Measurements from ENCODE around the gene TTYH2.
"Not testable (repeated sequence)": the region's sequence is repeated elsewhere in the genome, so short reads cannot be mapped to it uniquely, and the experiment has no call there.

The TTYH2 gene

DNA sequence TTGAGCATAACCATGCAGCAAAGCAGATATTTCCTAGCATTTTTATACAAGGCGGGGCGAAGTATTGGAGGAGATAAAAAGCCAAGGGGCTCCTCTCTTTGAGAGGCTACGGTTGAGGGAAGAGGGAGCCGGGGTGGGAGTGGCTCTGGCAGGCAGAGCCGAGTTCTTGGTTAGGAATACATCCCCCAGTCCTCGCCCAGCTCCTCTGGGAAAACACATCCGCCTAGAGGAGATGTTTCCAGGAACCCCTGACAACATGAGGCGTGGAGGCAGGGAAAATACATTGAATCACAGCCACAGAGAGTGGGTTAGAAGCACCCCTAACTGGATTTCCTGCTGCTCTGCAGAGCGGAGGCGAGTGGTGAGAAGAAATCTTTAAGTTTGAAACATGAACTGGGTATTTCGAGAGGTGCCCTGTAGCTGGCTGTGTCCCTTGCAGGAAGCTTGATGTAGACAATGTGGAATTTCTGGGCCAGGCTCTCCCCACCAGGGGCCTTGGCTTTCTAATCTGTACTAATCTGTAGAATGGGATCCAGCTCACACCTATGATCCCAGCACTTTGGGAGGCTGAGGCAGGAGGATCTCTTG is 27.3 kb downstream of the TTYH2 start:
- DNase-seq, result no peak

DNA sequence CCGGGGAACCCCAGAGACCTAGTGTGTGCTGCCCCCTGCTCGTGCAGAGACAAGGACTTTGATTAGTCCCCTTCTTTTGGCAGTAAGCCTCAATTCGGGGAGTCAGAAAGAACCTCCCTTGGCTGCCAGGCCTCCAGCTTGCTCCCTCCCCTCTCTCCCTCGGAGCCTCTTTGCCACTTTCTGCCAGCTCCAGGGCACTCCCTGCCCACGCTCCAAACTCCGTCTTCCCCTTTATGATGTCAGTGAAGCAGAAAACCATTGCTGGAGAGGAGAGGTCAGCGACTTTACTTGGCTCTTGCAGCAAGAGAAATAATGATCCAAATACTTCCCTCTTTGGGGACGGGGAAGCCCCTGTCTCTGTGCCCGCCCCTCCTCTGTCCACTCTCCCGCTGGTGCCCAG is 28.1 kb downstream of the TTYH2 start:
- no peak for DNase-seq

DNA sequence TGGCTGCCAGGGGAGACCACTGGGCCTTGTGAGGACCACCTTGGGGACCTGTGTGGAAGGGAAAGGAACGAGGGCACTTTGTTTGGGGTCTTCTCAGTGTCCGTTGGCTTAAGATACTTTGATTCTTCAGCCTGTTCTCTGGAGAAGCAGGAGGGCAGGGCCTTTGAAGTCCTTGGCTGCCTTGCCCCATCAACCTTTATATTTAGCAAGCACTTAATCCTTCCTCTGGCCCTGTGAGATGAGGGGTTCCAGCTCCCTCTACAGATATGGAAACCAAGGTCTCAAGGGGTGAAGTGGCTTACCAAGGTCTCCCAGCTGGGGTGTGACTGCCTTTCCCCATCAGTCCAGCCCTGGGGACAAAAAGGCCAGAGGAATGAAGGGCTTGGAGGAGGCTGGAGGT is 28.5 kb downstream of the TTYH2 start:
- no peak for DNase-seq

DNA sequence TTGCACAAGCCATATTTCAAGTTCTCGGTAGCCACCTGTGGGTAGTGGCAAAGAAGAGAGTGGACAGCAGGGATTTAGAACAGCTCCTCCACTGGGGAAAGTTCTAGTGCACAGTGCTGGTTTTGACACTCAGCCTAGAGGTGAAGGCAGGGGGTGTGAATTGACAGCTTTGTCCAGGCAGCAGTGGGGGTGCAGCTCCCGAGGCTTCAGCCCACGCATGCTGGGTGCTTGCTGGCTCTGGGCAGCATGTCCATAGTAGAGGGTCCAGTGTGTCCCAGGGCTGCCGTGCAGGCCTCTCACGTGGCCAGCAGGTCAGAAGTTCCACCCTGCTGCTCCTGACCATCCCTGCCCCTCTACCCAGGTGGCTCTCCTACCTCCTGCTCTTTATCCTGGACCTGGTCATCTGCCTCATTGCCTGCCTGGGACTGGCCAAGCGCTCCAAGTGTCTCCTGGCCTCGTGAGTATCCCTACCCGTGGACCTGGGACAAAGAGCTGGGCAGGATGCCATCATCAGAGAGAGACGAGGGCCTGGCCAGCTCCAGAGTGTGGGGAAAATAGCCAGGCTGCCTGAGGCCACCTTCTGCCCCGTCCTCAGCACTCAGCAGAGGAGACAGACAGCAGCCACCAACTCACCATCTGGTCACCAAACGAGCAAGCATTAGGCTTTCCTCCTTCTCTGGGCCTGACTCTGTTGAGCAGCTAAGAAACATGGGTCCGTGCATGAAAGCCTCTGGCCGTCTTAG is 29.8 kb downstream of the TTYH2 start:
- DNase-seq, result no peak

DNA sequence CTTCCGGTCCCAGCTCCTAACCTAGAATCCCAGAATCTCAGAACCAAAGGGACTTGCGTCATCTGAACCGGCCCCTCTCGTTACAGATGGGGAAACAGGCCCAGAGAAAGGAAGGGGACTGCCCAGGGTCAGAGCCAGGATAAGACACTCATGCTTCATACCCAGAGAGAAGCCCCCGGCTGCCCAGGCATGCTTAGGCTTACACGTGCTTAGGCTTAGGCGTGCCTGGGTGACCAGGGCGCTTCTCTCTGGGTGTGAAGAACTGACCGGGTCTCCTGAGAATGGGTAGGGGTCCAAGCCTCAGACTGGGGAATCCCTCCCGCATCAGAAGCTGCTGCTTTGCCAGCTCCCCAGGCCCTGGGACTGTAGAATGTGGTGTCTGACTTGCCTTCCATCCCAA is 30.8 kb downstream of the TTYH2 start:
- no peak for DNase-seq

DNA sequence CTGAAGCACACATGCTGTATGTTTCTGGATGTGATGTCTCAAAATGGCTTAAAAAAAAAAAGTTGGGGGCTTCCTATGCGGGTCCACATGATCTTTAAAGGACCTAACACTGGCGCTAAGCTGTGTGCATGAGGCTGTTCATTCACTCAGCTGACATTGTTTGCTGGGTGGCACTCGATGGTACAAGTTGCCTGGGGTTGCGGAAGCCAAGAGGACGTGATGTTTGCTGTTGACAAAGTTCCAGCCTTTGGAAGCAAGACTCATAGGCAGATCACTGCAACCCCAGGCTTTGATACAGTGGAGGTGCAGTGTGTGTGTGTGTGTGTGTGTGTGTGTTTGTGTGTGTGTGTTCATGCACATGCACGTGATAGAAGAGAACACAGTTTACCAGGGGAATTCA is 31.2 kb downstream of the TTYH2 start:
- DNase-seq, result no peak

DNA sequence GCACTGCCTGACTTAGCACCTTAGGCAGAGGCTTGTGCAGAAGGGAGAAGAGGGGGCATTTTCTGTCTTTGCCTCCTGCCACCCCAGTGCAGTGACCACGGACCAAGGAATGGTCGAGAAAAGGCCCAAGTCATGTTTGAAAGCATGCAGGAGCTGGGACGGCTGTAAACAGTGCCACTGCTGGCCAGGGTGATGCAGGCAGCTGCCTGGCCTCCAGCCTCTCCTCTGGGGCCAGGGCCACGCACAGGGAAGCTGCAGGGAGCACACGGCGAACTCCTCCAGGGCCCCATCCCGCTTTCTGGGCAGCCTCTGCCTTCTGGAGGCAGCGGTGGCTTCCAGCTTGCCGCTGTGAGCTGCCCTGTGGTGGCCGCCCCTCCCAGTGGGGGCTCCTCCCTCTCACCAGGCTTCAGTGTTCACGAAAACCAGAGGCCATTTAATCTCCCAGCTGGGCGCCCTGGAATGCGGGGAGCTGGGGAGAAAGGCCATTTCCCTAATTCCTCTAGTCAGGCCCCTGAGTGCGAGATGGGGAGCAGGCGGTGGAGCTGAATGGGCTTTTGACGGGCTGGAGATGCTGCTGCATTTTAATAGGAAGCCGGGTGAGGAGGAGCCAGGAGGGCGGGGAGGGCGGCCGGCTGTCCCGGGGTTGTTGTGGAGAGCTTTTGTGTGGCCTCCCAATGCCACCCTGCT is 31.9 kb downstream of the TTYH2 start:
- DNase-seq, result no peak

DNA sequence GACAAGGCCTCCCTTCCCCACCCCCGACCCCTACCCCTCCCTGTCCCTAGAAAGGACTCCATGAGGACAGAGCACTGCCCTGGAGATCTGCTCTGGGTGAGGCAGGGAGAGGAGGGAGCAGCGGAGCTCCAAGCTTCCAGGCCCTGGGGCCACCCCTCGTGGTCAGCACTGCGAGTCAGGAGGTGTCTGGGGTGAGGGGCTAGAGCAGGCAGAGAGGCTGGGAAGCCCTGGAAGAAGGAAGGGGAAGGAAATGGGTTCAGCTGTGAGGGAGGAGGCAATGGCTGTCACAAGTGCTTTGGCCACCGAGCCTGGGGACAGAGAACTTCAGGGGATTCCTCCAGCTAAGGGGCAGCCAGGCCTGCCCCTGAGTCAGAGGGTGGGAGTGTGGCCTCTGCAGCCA is 32.5 kb downstream of the TTYH2 start:
- no peak for DNase-seq

DNA sequence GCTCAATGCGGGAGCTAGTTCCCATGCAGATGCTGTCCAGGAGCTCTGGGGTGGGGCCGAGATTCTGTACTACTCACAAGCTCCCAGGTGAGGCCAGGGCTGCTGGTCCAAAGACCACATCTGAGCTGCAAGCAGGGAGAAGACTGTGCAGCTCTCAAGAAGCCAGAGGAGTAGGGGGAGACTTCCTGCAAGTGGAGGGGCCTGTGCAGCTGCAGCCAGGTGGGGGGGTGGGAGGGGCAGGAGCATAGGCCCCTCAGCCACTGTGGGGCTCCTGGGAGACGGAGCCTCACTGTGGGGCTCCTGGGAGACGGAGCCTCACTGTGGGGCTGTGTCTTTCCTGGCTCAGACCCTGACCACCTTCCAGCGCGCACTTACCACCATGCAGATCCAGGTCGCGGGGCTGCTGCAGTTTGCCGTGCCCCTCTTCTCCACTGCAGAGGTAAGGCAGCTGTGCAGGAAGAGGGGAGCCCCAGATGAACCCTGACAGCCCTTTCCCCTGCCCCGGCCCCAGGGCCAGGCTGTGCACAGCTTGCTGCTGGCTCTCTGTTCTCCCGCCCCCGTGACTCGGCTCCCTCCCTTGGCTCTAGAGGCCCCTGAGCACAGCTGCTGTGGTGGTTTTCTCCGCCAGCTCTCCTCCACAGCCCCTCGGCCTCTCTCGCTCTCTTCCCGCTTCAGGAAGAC is 36.4 kb downstream of the TTYH2 start:
- DNase-seq, result no peak

DNA sequence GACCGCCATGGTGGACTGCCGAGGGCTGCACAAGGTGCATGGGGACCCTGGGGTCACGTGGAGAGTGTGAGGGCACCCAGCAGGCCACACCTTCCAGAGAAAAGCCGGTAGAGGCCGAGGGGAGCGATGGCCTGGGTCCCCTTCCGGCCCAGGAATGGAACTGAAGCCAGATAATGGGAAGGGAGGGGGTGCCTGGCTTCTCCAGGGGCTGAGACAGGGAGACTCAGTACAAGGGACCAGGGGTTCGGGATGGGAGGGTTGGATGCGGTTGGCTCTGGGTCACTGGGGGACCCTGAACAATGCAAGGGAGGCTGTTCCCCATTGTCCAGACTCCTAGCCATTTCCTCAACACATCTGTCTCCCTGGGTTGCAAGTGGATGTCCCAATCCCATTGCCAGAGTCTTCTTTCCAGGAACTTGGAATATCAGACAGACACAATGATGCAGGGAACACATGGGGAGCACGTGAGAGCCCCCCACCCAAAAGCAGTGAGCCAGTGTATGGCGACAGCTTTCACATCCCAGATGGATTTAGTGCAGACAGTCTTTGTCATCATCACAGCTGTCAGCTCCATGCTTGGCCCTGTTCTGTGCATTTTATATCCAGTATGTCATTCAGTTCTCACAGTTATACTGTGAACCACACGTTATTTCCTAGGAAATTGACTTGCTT is 37.1 kb downstream of the TTYH2 start:
- no peak for DNase-seq

DNA sequence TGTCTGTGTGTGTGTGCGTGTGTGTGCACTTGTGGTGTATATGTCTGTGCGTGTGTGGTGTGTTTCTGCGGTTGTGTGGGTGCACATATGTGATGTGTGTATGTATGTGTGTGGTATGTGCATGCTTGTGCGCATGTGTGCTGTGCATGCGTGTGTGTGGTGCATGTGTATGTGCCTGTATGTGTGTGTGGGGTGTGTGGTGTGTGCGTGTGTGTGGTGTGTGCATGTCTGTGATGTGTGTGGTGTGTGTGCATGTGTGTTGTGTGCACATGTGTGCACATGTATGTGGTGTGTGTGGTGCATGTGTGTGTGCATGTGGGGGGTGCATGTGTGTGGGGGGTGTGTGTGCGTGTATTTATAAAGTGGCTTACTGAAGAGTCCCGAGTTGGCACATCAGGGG is 37.7 kb downstream of the TTYH2 start:
- no peak for DNase-seq

DNA sequence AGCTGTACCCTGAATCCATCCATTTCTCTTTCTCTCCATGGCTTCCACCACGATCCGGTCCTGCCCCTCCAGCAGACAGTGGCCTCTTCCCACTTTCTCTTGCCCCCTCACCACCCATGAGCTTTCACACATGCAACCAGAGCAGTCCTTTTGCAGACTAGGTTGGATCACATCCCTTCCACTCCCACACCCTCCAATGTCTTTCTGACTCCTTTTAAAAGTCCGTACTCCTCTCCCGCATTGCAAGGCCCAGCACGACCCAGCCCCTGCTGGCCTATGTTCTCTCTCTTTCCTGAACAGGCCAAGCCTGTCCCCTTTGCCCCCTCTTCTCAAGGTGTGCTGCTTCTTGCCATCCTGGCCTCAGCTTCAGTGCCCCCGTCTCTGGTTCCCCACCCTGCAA is 38.2 kb downstream of the TTYH2 start:
- DNase-seq, result no peak

DNA sequence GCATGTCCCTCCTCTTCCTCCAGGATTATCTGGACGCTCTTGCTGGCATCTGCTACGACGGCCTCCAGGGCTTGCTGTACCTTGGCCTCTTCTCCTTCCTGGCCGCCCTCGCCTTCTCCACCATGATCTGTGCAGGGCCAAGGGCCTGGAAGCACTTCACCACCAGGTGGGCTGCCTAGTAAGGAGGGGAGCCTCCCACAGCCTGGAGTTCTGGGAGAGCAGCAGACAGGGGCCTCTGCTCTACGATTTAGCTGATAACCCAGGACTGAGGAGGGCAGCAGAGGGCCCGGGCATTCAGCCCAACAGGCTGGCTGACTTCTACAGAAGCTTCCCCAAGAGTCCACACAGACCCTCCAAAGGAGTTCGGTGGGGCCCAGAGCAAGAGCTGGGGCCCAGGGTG is 38.8 kb downstream of the TTYH2 start:
- no peak for DNase-seq

DNA sequence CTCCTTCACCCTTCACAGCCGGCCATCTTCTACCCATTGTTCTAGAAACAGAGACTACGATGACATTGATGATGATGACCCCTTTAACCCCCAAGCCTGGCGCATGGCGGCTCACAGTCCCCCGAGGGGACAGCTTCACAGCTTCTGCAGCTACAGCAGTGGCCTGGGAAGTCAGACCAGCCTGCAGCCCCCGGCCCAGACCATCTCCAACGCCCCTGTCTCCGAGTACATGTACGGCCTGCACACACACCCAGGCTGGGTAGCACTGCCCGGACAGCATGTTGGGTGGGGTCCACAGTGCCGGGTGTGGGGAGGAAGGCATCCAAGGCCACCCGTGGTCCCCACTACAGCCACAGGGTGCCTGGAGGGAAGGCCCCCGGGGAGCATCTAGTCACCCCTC is 39.7 kb downstream of the TTYH2 start:
- no peak for DNase-seq

DNA sequence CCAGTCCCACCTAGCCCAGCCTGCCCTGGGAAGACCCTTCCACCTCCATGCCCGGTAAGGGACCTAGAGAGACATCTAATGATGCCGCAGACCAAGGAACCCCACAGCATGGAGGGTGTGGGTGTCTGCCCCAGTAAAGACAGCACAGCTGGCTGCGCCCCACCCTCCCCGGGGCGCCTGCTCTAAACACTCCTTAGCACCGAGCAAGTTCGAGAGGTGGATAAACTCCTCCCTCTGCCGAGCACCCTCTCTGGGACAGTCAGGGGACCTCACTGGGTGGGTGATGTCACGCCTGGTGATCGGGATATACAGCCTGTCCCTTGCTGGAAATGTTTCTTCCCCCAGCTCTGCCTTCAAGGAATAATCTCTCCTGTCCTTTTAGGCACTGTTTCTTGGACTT is 43.9 kb downstream of the TTYH2 start:
- no peak for DNase-seq

DNA sequence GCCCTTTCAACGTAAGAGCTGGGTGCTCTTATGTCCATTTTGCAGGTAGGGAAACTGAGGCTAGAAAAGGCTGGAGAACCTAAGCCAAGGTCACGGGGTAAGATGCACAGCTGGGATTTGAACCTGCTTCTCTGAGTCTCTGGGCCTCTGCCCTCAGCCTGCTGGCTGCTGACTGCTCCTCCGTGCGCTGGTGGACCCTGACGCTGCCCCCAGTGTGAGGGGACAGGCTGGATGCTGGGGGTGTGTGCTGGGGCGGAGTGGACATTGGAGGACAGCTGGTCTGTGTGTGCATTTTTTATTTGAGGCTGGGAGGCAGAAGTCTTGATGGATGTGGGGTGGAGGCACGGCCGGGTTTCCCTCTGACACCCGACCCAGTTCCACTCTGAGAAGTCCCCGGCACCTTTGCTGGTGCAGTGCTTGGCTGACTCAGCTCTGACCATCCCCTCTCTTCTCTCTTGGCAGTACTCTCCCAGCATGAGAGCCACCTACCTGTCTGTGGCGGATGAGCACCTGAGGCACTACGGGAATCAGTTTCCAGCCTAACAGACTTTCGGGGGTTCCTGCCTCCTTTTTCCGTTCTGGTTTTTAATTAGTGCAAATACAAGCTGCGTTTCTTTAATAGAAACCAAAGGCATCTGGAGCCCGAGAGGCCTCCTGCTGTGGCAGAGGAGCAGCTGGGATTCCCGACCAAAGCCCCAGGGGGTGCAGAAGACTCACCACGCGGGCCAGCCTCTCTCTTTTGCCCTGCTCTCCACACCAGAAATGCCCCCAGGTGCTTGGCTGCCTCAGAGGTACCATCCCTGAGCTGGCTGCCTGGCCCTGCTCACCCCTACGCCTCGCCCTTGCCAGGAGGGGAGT is 46.5 kb downstream of the TTYH2 start:
- no peak for DNase-seq

DNA sequence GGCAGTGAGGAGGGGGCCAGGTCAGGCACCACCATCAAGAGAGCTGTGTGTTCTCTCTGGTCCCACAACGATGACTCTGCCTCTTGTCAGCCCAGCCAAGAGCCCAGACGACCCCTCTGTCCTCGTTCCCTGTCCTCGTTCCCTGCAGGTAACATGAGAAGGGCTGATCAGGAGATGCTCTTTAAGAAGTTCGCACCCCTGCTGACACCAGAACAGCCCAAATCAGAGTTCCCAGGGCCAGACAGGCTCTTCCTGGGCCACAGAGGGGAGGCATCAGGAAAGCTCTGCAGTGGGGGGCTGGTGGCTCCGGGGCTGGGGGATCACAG is 47.1 kb downstream of the TTYH2 start:
- DNase-seq, result no peak

DNA sequence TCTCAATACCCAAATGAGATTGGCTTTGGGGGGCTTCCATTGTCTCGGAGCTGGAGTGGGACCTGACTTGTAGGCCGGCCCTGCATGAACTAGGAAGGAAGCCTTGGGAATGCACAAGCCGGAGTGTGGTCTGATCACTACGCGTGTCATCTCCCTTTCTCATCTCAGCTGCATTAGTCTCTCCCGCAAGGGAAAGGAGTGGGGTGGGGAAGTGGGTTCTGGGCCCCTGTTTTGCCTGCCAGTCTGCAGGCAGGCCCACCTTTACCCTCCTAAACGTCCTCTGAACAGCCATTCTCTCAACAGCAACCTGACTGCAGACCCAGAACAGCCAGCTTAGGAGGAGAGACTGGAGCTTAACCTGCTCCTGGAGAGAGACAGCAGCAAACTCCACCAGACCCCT is 49.2 kb downstream of the TTYH2 start:
- DNase-seq, result no peak

DNA sequence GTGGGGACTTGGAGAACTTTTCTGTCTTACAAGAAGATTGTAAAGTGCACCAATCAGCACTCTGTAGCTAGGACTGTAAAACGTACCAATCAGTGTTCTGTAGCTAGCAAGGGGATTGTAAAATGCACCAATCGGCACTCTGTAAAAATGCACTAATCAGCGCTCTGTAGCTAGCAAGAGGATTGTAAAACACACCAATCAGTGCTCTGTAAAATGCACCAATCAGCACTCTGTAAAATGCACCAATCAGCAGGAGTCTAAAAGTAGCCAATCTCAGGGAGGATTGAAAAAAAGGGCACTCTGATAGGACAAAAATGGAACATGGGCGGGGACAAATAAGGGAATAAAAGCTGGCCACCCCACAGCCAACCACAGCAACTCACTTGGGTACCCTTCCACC is 53.7 kb downstream of the TTYH2 start:
- not testable (repeated sequence) for DNase-seq

DNA sequence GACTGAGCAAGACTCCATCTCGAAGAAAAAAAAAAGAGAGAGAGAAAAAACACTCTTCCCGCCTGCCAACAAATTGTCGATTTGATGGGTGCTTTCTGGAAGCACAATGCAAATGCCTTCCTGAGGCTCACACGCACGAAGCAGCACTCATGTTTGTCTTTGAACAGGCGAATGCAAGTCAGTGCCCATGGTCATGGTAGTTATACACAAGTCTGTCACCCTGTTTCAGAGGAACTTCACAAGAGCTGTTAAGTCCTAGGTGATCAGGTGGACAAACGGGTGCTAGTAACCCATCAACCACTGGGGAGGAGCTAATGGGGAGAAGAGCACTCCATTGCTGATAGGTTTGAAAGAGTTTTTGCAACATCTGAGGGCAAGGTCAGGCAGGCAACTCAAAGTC is 54.2 kb downstream of the TTYH2 start:
- DNase-seq, result no peak

DNA sequence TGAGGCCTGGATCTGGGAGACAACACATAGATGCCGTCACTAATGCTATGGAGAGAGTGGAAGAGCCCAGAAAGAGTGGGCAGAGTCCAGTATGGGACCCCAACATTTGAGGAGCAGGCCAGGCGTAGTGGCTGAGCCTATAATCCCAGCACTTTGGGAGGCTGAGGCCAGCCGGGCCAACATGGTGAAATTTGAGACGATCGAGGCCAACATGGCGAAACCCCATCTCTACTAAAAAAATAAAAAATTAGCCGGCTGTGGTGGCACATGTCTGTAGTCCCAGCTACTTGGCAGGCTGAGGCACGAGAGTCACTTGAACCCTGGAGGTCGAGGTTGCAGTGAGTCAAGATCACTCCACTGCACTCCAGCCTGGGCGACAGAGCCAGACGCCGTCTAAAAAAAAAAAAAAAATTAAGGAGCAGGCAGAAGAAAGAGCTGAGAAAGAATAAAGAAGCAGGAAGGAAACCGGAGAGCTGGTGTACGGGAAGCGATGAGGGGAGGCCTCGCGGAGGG is 54.7 kb downstream of the TTYH2 start:
- no peak for DNase-seq

DNA sequence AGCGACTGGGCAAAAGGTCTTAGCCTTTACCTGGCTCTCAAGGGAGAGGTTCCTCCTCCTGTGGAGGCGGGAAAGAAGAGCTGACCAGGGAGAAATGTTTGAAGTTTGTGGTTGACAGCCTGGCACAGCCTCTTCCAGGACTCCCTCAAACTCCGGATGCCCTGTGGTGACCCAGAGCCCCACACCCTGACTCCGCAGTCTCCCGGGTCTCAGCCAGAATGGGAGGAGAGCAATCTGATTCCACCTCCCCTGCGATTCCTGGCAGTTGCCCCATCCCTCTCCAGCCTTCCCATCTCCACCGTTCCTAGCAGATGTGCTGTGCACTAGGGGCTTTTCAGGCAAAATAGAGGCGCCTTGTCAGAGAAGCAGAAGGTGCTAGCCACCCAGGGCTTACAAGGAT is 55.2 kb downstream of the TTYH2 start:
- no peak for DNase-seq
